Epithelial cell of proximal tubule (primary cell): ENCODE data around the gene OR10V1. TPM values are rescaled to one million over a fixed set of nuclear protein-coding genes. Genes with fewer than 3 reads are reported as not detected.
A peak's percentile ranks its signal among the peaks of the same experiment; 100 is the strongest.

Experiments
- DNase-seq: peaks from one replicate; pipeline ENCODE4 v3.0.0-alpha.2; 2011; ENCODE audit warnings: low read depth
- H3K4me3 ChIP-seq: 2 replicates; pipeline ENCODE4 v1.5.1; 2011; ENCODE audit warnings: low read depth, mild to moderate bottlenecking, low read length
- CTCF ChIP-seq: conservative IDR thresholded peaks from 2 replicates; pipeline ENCODE4 v1.5.1; 2012; ENCODE audit warnings: low read depth, mild to moderate bottlenecking, low read length
- total RNA-seq: library from RNA; depleted of rRNA; stranded (reverse); fragments of >200 nt; gene quantifications from 2 replicates; pipeline ENCODE4 v1.2.3, GENCODE V29; 2015

Gene OR10V1, protein sequence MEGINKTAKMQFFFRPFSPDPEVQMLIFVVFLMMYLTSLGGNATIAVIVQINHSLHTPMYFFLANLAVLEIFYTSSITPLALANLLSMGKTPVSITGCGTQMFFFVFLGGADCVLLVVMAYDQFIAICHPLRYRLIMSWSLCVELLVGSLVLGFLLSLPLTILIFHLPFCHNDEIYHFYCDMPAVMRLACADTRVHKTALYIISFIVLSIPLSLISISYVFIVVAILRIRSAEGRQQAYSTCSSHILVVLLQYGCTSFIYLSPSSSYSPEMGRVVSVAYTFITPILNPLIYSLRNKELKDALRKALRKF
- total RNA-seq, result not detected in 2 replicates

GRCh38 chr11:59713745-59714144, at the start of gene OR10V1:
Gene OR10V1 (minus strand): TSS chr11:59713845. CDS start chr11:59713845, 0 bp downstream.
- TF ChIP-seq CTCF, result no peak
- DNase-seq, result no peak
- no peak within 1 kb of the TSS for H3K4me3 ChIP-seq

- no peak for DNase-seq
- H3K4me3 ChIP-seq, result no peak overlapping the region
- TF ChIP-seq CTCF, result no peak
Measured at GRCh38 chr11:59761993-59762392, 48.3 kb upstream of the OR10V1 start.

- no peak for DNase-seq
- H3K4me3 ChIP-seq, result no peak overlapping the region
- no peak for TF ChIP-seq CTCF
Measured at GRCh38 chr11:59760771-59761170, 47.1 kb upstream of the OR10V1 start.

- TF ChIP-seq CTCF, result no peak
- H3K4me3 ChIP-seq, result peak overlapping the region; percentile 13
- no peak for DNase-seq
Measured at GRCh38 chr11:59759900-59760299, 46.3 kb upstream of the OR10V1 start.

DNA sequence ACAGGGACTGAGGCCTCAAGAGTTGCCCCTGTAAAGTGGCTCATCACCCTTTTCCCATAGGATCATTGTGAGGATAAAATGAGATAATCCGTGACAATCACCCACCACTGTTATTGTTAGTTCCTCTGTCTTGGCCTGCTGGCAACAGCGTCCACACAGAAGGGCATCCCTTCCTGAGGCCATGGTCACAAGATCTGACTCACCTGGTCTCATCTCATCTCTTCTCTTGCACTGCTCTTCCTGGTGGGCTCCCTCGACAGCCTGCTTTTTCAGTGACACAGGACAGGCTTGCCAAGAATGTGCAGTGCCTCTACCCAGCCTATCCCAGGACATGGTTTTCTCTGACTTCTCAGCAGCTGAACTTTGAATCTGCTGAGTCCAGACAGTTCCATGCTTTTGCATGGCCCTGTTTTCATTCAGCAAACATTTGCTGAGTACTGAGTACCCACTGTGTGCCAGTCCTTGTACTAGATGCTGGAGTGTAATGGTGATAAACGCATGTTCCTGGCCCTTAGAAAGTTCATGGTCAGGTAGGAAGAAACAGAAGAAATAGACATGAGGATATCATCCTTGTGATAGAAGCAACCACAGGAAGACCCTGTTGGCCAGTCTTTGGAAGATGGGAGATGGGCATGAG, 44.9 kb upstream of the OR10V1 start:
- no peak for TF ChIP-seq CTCF
- H3K4me3 ChIP-seq, result no peak overlapping the region
- DNase-seq, result no peak

- DNase-seq, result no peak
- peak overlapping the region; percentile 76 for H3K4me3 ChIP-seq
- no peak for TF ChIP-seq CTCF
Measured at GRCh38 chr11:59756845-59757244, 43.2 kb upstream of the OR10V1 start.

GRCh38 chr11:59756558-59756840, 42.9 kb upstream of the OR10V1 start:
- no peak for TF ChIP-seq CTCF
- DNase-seq, result no peak
- peak overlapping the region; percentile 76 for H3K4me3 ChIP-seq
